Suprapubic skin (tissue), 3 donors: ENCODE measurements around the gene SLAIN2.

ENCODE experiments used
- CTCF ChIP-seq, 2 donors: fragments of 200-600 bp in 1 of 2; fragments of 450-650 bp in 1 of 2; sonication (generic) in 1 of 2; IDR thresholded peaks; one replicate each; pipeline ENCODE4 v1.5.1; 2016 to 2019; ENCODE audit warnings: antibody characterized with exemption in 2 of 2, mild to moderate bottlenecking in 1 of 2, moderate library complexity in 1 of 2
- EP300 ChIP-seq: sonication (generic); formaldehyde crosslinking; IDR thresholded peaks from one replicate; pipeline ENCODE4 v1.6.1; 2017; ENCODE audit warnings: antibody characterized with exemption
- POLR2A ChIP-seq, 2 donors: fragments of 450-650 bp; IDR thresholded peaks; one replicate each; pipeline ENCODE4 v1.6.1; 2017; ENCODE audit warnings: antibody characterized with exemption in 2 of 2, mild to moderate bottlenecking in 2 of 2, moderate library complexity in 2 of 2

- TF ChIP-seq CTCF (IDR thresholded peaks at IDR 0.05): peak; percentile 47 to 53
- TF ChIP-seq POLR2A (IDR thresholded peaks at IDR 0.05): no peak
- no peak for TF ChIP-seq EP300
Measured at GRCh38 chr4:48315728-48316630, 25.4 kb upstream of the SLAIN2 start.
